ENCODE results near the gene PI4KA. TPM values are rescaled to one million over a fixed set of nuclear protein-coding genes. Genes with fewer than 3 reads are reported as not detected.
A peak's percentile ranks its signal among the peaks of the same experiment; 100 is the strongest.

Gene PI4KA
- total RNA-seq, 1 donor from 2014 or later = 78.4 TPM

DNA sequence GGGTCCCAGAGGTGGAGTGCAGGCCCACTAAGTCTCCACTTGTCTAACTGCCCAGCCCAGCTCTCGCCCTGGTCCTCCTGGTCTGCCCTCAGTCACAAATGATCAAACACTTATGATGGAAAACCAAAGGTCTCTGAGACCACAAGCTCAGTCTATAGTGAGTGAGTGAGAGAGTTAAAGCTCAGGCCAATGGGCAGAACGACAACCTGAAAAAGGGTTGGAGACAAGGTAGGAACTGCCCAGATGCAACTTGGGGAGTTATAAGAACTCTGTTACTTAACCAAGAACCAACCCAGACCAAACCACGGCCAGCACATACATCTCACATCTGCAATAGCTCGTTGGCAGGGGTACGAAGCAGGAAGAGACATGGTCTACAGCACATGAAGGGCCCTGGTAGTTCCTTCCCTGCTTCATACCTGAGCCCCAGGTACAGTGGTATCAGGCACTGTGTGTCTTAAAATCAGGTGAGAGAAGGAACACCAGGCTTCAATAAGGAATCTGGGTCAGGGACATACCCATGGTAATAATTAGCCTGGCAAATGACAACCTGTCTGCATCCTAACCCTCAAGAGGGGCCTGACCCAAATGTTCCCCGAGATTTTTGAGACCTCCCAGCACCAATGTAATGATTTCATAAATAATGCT, 48.9 kb downstream of the PI4KA start:
- DNase-seq = no peak
- H3K36me3 Mint-ChIP-seq (ENCODE audit: low read depth) = peaks cover 51% of the 10 kb centered on the region
- H3K4me3 Mint-ChIP-seq = no peak overlapping the region
- peaks cover 12% of the 10 kb centered on the region for H3K4me1 Mint-ChIP-seq
- no peaks in the 10 kb centered on the region for H3K9me3 Mint-ChIP-seq
- H3K27me3 Mint-ChIP-seq = no peaks in the 10 kb centered on the region
- intact Hi-C loops (cut with micrococcal nuclease) = no loop called here
- no peak overlapping the region for H3K27ac Mint-ChIP-seq

- DNase-seq = no peak
- intact Hi-C loops (cut with micrococcal nuclease) = no loop called here
- Mint-ChIP-seq H3K4me1 (peaks cover 12% of the 10 kb centered on the region), H3K36me3 (ENCODE audit: low read depth) (peaks cover 55% of the 10 kb centered on the region), H3K27ac (no peak overlapping the region), H3K9me3 (no peaks in the 10 kb centered on the region), H3K4me3 (no peak overlapping the region), H3K27me3 (no peaks in the 10 kb centered on the region)
Observed at GRCh38 chr22:20808844-20809243, 49.8 kb downstream of the PI4KA start.

DNA sequence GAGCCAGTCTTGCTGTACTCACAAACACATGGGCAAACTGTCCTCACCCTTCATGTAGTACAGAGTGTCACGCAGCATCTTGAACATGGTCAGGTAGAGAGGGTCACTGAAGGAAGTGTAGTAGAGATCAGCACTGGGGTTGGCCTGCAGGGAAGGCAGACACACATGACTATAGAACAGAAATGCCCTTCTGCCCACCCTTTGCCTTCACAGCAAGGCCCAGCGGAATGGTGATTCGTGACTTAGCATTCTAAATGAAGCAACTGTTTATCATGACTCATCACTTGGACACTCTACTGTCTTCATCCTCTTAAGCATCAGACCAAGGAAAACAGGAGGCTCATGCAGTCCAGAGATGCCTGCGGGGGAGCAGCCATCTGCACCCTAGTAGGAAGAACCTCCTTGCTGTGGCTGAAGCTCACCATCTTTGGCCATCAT, 51.3 kb downstream of the PI4KA start:
- intact Hi-C loops (cut with micrococcal nuclease) = no loop called here
- no peak for DNase-seq
- Mint-ChIP-seq H3K27me3 (no peaks in the 10 kb centered on the region), H3K9me3 (no peaks in the 10 kb centered on the region), H3K27ac (no peak overlapping the region), H3K4me1 (peaks cover 12% of the 10 kb centered on the region), H3K36me3 (ENCODE audit: low read depth) (peaks cover 57% of the 10 kb centered on the region), H3K4me3 (no peak overlapping the region)

DNA sequence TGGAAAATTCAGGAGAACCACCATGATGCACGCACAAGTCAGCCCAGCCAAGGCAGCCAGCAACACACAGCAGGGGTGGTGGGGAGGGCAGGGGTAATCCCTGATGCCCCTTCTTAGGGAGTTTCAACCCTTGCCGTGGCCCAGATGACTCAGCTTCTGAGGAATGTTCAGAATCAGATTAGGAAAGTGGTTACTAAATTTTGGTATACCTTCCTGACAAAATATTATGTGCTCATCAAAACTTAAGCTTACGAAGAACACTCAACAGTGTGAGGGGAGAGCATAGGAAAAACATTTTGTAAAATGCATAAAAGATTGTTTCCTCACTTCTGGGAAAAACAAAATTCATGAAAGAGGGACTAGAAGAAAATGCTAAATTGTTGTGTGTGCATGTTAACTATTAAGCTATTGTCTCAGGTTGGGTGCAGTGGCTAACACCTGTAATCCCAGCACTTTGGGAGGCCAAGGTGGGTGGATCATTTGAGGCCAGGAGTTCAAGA, 52.6 kb downstream of the PI4KA start:
- no peaks in the 10 kb centered on the region for H3K27me3 Mint-ChIP-seq
- H3K9me3 Mint-ChIP-seq = no peaks in the 10 kb centered on the region
- DNase-seq = no peak
- peaks cover 51% of the 10 kb centered on the region for H3K36me3 Mint-ChIP-seq (ENCODE audit: low read depth)
- intact Hi-C loops (cut with micrococcal nuclease) = no loop called here
- H3K4me3 Mint-ChIP-seq = no peak overlapping the region
- H3K4me1 Mint-ChIP-seq = peaks cover 6% of the 10 kb centered on the region
- H3K27ac Mint-ChIP-seq = no peak overlapping the region

DNA sequence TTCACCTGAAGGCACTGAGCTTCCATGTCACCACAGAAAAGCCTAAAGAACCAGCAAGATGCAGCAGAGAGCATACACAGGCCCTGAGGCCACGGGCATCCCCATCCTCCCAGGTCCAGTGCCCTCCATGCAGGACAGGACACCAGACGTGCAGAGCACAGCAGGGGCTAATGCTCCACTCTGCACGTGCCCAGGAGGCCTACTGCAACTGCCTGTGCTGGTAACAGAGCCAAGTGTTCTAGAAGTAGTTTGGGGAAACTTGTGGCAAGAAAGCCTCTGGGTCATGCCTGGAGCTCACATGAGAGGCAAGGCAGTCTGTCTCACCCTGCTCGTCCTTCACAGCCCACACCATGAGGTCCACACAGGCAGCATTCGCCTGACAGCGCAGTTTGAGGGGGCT, 54.0 kb downstream of the PI4KA start:
- no peak for DNase-seq
- peaks cover 47% of the 10 kb centered on the region for H3K36me3 Mint-ChIP-seq (ENCODE audit: low read depth)
- no peaks in the 10 kb centered on the region for H3K9me3 Mint-ChIP-seq
- H3K27ac Mint-ChIP-seq = peak overlapping the region; percentile 54
- H3K4me1 Mint-ChIP-seq = peaks cover 4% of the 10 kb centered on the region
- H3K27me3 Mint-ChIP-seq = no peaks in the 10 kb centered on the region
- H3K4me3 Mint-ChIP-seq = no peak overlapping the region
- intact Hi-C loops (cut with micrococcal nuclease) = no loop called here

DNA sequence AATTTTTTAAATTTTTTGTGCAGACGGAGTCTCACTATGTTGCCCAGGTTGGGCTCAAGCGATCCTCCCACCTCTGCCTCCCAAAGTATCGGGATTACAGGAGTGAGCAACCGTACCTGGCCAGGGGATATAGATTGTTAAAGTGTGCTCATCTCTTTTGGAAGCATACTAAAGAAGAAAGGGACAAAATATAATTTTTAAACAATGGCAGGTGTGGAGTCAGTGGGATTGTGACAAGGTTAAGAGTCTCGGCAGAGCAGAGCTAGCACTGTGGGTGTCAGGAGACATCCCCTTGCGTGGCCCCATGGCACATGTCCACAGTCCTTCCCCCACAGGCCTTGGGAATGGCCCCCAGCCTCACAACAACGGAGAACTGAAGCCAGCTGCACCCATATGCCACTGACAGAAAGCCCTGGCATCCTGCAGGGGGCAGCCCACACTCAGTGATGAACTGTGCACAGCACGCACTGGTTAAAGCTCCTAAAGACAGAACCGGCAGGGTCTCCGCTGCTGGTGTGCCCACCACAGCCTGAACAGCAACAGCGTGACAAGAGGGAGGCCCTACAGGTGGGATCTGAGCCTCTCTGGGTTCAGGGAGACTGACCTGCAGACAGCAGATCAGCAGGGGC, 54.8 kb downstream of the PI4KA start:
- H3K27ac Mint-ChIP-seq = no peak overlapping the region

GRCh38 chr22:20802922-20803553, 55.6 kb downstream of the PI4KA start:
- peaks cover 4% of the 10 kb centered on the region for H3K4me1 Mint-ChIP-seq
- H3K9me3 Mint-ChIP-seq = no peaks in the 10 kb centered on the region
- H3K27me3 Mint-ChIP-seq = no peaks in the 10 kb centered on the region
- H3K36me3 Mint-ChIP-seq (ENCODE audit: low read depth) = peaks cover 56% of the 10 kb centered on the region
- intact Hi-C loops (cut with micrococcal nuclease) = no loop called here
- H3K27ac Mint-ChIP-seq = no peak overlapping the region
- DNase-seq = no peak
- H3K4me3 Mint-ChIP-seq = no peak overlapping the region

More for the DNA sequence above, 54.8 kb downstream of the PI4KA start:
- no peaks in the 10 kb centered on the region for H3K9me3 Mint-ChIP-seq
- no peak overlapping the region for H3K4me3 Mint-ChIP-seq
- H3K4me1 Mint-ChIP-seq = peaks cover 4% of the 10 kb centered on the region
- no peaks in the 10 kb centered on the region for H3K27me3 Mint-ChIP-seq
- H3K36me3 Mint-ChIP-seq (ENCODE audit: low read depth) = peaks cover 51% of the 10 kb centered on the region
- intact Hi-C loops (cut with micrococcal nuclease) = no loop called here
- DNase-seq = peak; percentile 78

DNA sequence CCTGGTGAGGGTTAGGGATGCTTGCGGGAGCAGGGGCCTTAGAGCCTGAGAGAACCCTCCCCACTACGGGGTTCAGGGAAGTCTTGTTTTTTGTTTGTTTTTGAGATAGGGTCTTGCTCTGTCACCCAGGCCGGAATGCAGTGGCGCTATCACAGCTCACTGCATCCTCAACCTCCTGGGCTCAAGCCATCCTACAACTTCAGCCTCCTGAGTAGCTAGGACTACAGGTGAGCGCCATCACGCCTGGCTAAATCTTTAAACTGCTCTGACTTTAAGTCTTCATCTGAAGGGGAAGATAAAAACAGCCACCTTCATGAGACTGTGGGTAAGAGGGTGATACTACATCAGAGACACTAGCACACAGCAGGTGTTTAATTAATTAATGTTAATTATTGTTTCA, 56.2 kb downstream of the PI4KA start:
- no peaks in the 10 kb centered on the region for H3K27me3 Mint-ChIP-seq

GRCh38 chr22:20799449-20799848, 59.2 kb downstream of the PI4KA start:
- Mint-ChIP-seq H3K27ac (no peak overlapping the region), H3K27me3 (no peaks in the 10 kb centered on the region), H3K4me3 (no peak overlapping the region), H3K36me3 (ENCODE audit: low read depth) (peaks cover 65% of the 10 kb centered on the region), H3K9me3 (no peaks in the 10 kb centered on the region), H3K4me1 (no peaks in the 10 kb centered on the region)
- intact Hi-C loops (cut with micrococcal nuclease) = no loop called here
- no peak for DNase-seq

More for the DNA sequence above, 56.2 kb downstream of the PI4KA start:
- Mint-ChIP-seq H3K4me3 (no peak overlapping the region), H3K9me3 (no peaks in the 10 kb centered on the region), H3K27ac (no peak overlapping the region), H3K36me3 (ENCODE audit: low read depth) (peaks cover 57% of the 10 kb centered on the region), H3K4me1 (peaks cover 4% of the 10 kb centered on the region)
- no peak for DNase-seq
- intact Hi-C loops (cut with micrococcal nuclease) = no loop called here

GRCh38 chr22:20798974-20799373, 59.6 kb downstream of the PI4KA start:
- H3K27ac Mint-ChIP-seq = no peak overlapping the region
- no peaks in the 10 kb centered on the region for H3K9me3 Mint-ChIP-seq
- DNase-seq = no peak
- intact Hi-C loops (cut with micrococcal nuclease) = no loop called here
- no peaks in the 10 kb centered on the region for H3K4me1 Mint-ChIP-seq
- H3K27me3 Mint-ChIP-seq = no peaks in the 10 kb centered on the region
- peaks cover 61% of the 10 kb centered on the region for H3K36me3 Mint-ChIP-seq (ENCODE audit: low read depth)
- no peak overlapping the region for H3K4me3 Mint-ChIP-seq

DNA sequence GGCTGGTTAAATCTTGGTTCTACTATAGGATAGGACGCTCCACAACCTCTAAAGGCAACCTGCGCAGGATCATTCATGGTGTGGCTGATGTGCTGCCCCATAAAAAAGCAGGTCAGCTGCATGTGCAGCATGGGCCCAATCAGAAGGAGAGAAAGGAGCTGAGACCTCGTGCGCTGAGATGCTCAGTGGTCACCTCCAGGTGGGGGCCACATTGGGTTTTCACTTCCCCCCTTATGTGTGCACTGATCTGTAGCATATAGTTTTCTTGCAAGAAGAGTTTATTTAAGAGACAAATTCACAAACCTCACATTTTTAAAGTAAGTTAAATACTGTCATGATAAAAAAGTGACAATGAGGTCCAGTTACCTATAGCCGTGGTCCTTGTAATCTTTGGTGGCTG, 60.4 kb downstream of the PI4KA start:
- no peaks in the 10 kb centered on the region for H3K4me1 Mint-ChIP-seq
- H3K27me3 Mint-ChIP-seq = no peaks in the 10 kb centered on the region
- intact Hi-C loops (cut with micrococcal nuclease) = no loop called here
- H3K9me3 Mint-ChIP-seq = no peaks in the 10 kb centered on the region
- H3K27ac Mint-ChIP-seq = no peak overlapping the region
- no peak overlapping the region for H3K4me3 Mint-ChIP-seq
- peaks cover 61% of the 10 kb centered on the region for H3K36me3 Mint-ChIP-seq (ENCODE audit: low read depth)
- no peak for DNase-seq

DNA sequence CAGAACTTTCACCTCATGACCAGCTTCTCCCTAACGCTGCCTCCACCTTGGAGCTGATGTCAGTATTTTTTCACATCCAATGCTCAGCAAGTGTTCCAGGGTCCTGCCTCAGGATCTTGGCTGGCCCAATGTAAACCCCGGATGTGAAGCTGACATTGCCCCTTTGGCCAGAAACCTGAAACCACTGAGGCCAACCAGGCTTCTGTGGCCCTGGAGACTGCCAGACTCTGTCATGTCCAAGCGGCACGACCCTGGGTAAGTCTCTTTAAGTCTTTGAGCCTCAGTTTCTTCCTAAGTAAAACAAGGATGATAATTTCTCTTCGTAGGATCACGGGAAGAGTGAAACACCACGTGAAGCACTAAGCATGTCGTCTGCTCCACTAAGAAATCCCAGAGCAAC, 61.9 kb downstream of the PI4KA start:
- Mint-ChIP-seq H3K27ac (no peak overlapping the region), H3K4me3 (no peak overlapping the region), H3K9me3 (no peaks in the 10 kb centered on the region), H3K36me3 (ENCODE audit: low read depth) (peaks cover 57% of the 10 kb centered on the region), H3K4me1 (no peaks in the 10 kb centered on the region), H3K27me3 (no peaks in the 10 kb centered on the region)
- no peak for DNase-seq
- intact Hi-C loops (cut with micrococcal nuclease) = no loop called here

- Mint-ChIP-seq H3K36me3 (ENCODE audit: low read depth) (peaks cover 61% of the 10 kb centered on the region), H3K9me3 (no peaks in the 10 kb centered on the region), H3K4me3 (no peak overlapping the region), H3K27ac (no peak overlapping the region), H3K27me3 (no peaks in the 10 kb centered on the region), H3K4me1 (no peaks in the 10 kb centered on the region)
- DNase-seq = no peak
- intact Hi-C loops (cut with micrococcal nuclease) = no loop called here
Observed at GRCh38 chr22:20794650-20795413, 63.8 kb downstream of the PI4KA start.
